ENCODE measurements around the gene BPIFB6. TPM values are rescaled to one million over a fixed set of nuclear protein-coding genes. Genes with fewer than 3 reads are reported as not detected.

Gene BPIFB6
- total RNA-seq, 2 donors from 2014 or later = not detected

- Histone ChIP-seq H3K27me3 (no peaks in the 10 kb centered on the region), H3K27ac (no peak overlapping the region), H3K9me3 (no peaks in the 10 kb centered on the region), H3K4me3 (no peak overlapping the region), H3K36me3 (no peaks in the 10 kb centered on the region), H3K9ac (ENCODE audit: low read depth in 2 of 2, low read length in 2 of 2) (no peak overlapping the region), H3K4me1 (no peaks in the 10 kb centered on the region)
- no peak for TF ChIP-seq CTCF (IDR thresholded peaks at IDR 0.05)
- DNase-seq = no peak
- intact Hi-C loops (cut with DNase I) = no loop called here
These were observed 6.7 kb upstream of the BPIFB6 start for GRCh38 chr20:33024609-33025317.

- DNase-seq = no peak
- TF ChIP-seq CTCF (IDR thresholded peaks at IDR 0.05) = no peak
- Histone ChIP-seq H3K4me1 (no peaks in the 10 kb centered on the region), H3K9ac (ENCODE audit: low read depth in 2 of 2, low read length in 2 of 2) (no peak overlapping the region), H3K4me3 (no peak overlapping the region), H3K27ac (no peak overlapping the region), H3K27me3 (no peaks in the 10 kb centered on the region), H3K36me3 (no peaks in the 10 kb centered on the region), H3K9me3 (no peaks in the 10 kb centered on the region)
- intact Hi-C loops (cut with DNase I) = no loop called here
These were observed 6.1 kb upstream of the BPIFB6 start for GRCh38 chr20:33025318-33025876.

- no peaks in the 10 kb centered on the region for H3K4me1 ChIP-seq
- H3K27me3 ChIP-seq = no peaks in the 10 kb centered on the region
- H3K9ac ChIP-seq (ENCODE audit: low read depth in 2 of 2, low read length in 2 of 2) = no peak overlapping the region
- TF ChIP-seq CTCF (IDR thresholded peaks at IDR 0.05) = no peak
- no peaks in the 10 kb centered on the region for H3K9me3 ChIP-seq
- no peak overlapping the region for H3K4me3 ChIP-seq
- no peak overlapping the region for H3K27ac ChIP-seq
- H3K36me3 ChIP-seq = no peaks in the 10 kb centered on the region
- DNase-seq = no peak
- intact Hi-C loops (cut with DNase I) = no loop called here
These were observed 5.2 kb upstream of the BPIFB6 start for GRCh38 chr20:33026072-33026778.

GRCh38 chr20:33026779-33027759, 4.4 kb upstream of the BPIFB6 start:
- Histone ChIP-seq H3K9me3 (no peaks in the 10 kb centered on the region), H3K27ac (no peak overlapping the region), H3K9ac (ENCODE audit: low read depth in 2 of 2, low read length in 2 of 2) (no peak overlapping the region), H3K4me1 (no peaks in the 10 kb centered on the region), H3K4me3 (no peak overlapping the region), H3K36me3 (no peaks in the 10 kb centered on the region), H3K27me3 (no peaks in the 10 kb centered on the region)
- intact Hi-C loops (cut with DNase I) = no loop called here
- TF ChIP-seq CTCF (IDR thresholded peaks at IDR 0.05) = no peak
- DNase-seq = no peak
